Karpas-422 (cell line): ENCODE results near the gene SCUBE1. TPM values are rescaled to one million over a fixed set of nuclear protein-coding genes. Genes with fewer than 3 reads are reported as not detected.

Experiments
- DNase-seq: peaks from one replicate; pipeline ENCODE4 v3.0.0-alpha.2; 2015
- H2AFZ ChIP-seq: fragments of 200-600 bp; sonication (generic); 2 replicates; pipeline ENCODE4 v1.6.1; 2014; ENCODE audit warnings: antibody characterized with exemption, low read length, mixed read lengths
- H3K27ac ChIP-seq: fragments of 200-600 bp; sonication (generic); 2 replicates; pipeline ENCODE4 v1.5.1; 2014; ENCODE audit warnings: mild to moderate bottlenecking, low read length, moderate library complexity
- H3K27me3 ChIP-seq: fragments of 200-600 bp; sonication (generic); 2 replicates; pipeline ENCODE4 v1.6.1; 2014; ENCODE audit warnings: low read length, mixed read lengths
- H3K36me3 ChIP-seq: fragments of 200-600 bp; sonication (generic); 2 replicates; pipeline ENCODE4 v1.6.1; 2014; ENCODE audit warnings: low read length, mixed read lengths; ENCODE audit not compliant: insufficient read depth
- H3K4me1 ChIP-seq: fragments of 200-600 bp; sonication (generic); 2 replicates; pipeline ENCODE4 v1.6.1; 2014; ENCODE audit warnings: mild to moderate bottlenecking, low read length, mixed read lengths
- H3K4me2 ChIP-seq: fragments of 200-600 bp; sonication (generic); 2 replicates; pipeline ENCODE4 v1.6.1; 2014; ENCODE audit warnings: low read length, low read depth, mild to moderate bottlenecking; ENCODE audit not compliant: poor library complexity, severe bottlenecking
- H3K4me3 ChIP-seq: fragments of 200-600 bp; sonication (generic); 2 replicates; pipeline ENCODE4 v1.5.1; 2014; ENCODE audit warnings: mild to moderate bottlenecking, antibody characterized with exemption, low read length, mixed read lengths
- H3K79me2 ChIP-seq: fragments of 200-600 bp; sonication (generic); 2 replicates; pipeline ENCODE4 v1.6.1; 2014; ENCODE audit warnings: mild to moderate bottlenecking, low read length, mixed read lengths
- H3K9ac ChIP-seq: fragments of 200-600 bp; sonication (generic); 2 replicates; pipeline ENCODE4 v1.6.0; 2014; ENCODE audit warnings: low read length
- H3K9me2 ChIP-seq: fragments of 200-600 bp; sonication (generic), shearing (Covaris generic); replicated peaks from 2 replicates; pipeline ENCODE4 v1.6.0; 2014; ENCODE audit warnings: mild to moderate bottlenecking, low read length, moderate library complexity; ENCODE audit not compliant: insufficient read depth
- H3K9me3 ChIP-seq: fragments of 300-700, 200-600 bp; sonication (generic); 2 replicates; pipeline ENCODE4 v1.6.1; 2014; ENCODE audit warnings: low read length, mixed read lengths
- H4K20me1 ChIP-seq: fragments of 200-600 bp; sonication (generic); 2 replicates; pipeline ENCODE4 v1.6.1; 2014; ENCODE audit warnings: mild to moderate bottlenecking, antibody characterized with exemption, low read length, low read depth; ENCODE audit not compliant: insufficient read depth
- total RNA-seq: library from RNA; depleted of rRNA; stranded (reverse); fragments of >200 nt; shearing (Covaris generic); gene quantifications from 2 replicates; pipeline ENCODE4 v1.2.3, GENCODE V29; 2014; ENCODE audit warnings: low replicate concordance

The SCUBE1 gene
- total RNA-seq, 1 experiment from 2014 or later, result not detected

GRCh38 chr22:43274595-43275240 is 68.5 kb downstream of the SCUBE1 start:
- no peak overlapping the region for H3K4me2 ChIP-seq
- H3K4me3 ChIP-seq, result no peak overlapping the region
- H3K9me2 ChIP-seq, result no peaks in the 10 kb centered on the region
- no peak overlapping the region for H3K9ac ChIP-seq
- no peak overlapping the region for H2AFZ ChIP-seq
- H3K79me2 ChIP-seq, result no peaks in the 10 kb centered on the region
- no peaks in the 10 kb centered on the region for H3K27me3 ChIP-seq
- no peaks in the 10 kb centered on the region for H3K4me1 ChIP-seq
- no peaks in the 10 kb centered on the region for H3K36me3 ChIP-seq
- H3K27ac ChIP-seq, result no peak overlapping the region
- no peaks in the 10 kb centered on the region for H3K9me3 ChIP-seq
- no peaks in the 10 kb centered on the region for H4K20me1 ChIP-seq
- no peak for DNase-seq

GRCh38 chr22:43273902-43274484 is 69.2 kb downstream of the SCUBE1 start:
- Histone ChIP-seq H3K4me1 (no peaks in the 10 kb centered on the region), H3K4me3 (no peak overlapping the region), H3K9me3 (no peaks in the 10 kb centered on the region), H3K9ac (no peak overlapping the region), H3K27ac (no peak overlapping the region), H2AFZ (no peak overlapping the region), H3K36me3 (no peaks in the 10 kb centered on the region), H3K9me2 (no peaks in the 10 kb centered on the region), H3K27me3 (no peaks in the 10 kb centered on the region), H4K20me1 (no peaks in the 10 kb centered on the region), H3K79me2 (no peaks in the 10 kb centered on the region), H3K4me2 (no peak overlapping the region)
- peak; percentile 76 for DNase-seq

DNA sequence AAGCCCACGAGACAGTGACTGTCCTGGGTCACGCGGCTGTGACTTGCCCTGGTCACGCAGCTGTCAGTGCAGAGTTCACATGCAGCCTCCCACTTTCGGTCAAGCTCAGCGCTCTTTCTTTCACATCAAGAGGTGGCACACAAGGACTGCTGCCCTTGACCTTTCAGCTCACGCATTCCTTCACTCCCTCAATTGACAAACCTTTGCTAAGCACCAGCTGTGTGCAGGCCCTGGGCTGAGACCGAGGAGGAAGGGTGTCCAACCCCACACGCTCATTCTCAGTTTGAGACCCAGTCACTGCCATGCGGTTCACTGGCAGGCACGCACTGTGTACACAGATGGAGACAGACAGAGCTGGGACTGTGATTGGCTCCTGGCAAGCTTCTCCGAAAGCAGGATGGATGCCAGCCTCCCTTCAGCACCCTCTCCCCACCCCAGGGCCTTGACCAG is 70.3 kb downstream of the SCUBE1 start:
- Histone ChIP-seq H3K27me3 (no peaks in the 10 kb centered on the region), H3K36me3 (no peaks in the 10 kb centered on the region), H3K9me2 (no peaks in the 10 kb centered on the region), H3K79me2 (no peaks in the 10 kb centered on the region), H3K4me2 (no peak overlapping the region), H3K9me3 (no peaks in the 10 kb centered on the region), H3K27ac (no peak overlapping the region), H3K4me3 (no peak overlapping the region), H4K20me1 (no peaks in the 10 kb centered on the region), H3K9ac (no peak overlapping the region), H3K4me1 (no peaks in the 10 kb centered on the region), H2AFZ (no peak overlapping the region)
- no peak for DNase-seq

DNA sequence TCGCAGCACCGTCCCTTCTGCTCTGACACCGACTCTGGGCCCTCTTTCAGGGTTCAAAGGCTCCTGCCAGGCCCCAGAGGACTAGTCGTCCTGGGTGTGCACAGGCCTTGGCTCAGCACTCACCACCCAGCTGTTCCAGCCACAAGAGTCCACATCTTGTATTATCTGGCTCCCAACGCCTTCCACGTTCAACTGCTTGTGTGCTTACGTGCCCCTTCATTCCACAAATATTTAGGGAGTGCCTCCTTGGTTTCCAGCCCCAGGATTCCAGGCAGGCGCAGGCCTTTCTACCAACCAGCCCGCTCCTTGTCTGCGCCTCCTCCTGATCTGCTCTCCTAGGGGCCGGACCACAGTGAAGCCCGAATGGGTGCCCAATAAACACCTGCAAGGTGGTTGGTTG is 70.9 kb downstream of the SCUBE1 start:
- Histone ChIP-seq H3K9ac (no peak overlapping the region), H3K4me3 (no peak overlapping the region), H3K9me3 (no peaks in the 10 kb centered on the region), H3K79me2 (no peaks in the 10 kb centered on the region), H2AFZ (no peak overlapping the region), H3K4me2 (no peak overlapping the region), H4K20me1 (no peaks in the 10 kb centered on the region), H3K9me2 (no peaks in the 10 kb centered on the region), H3K27ac (no peak overlapping the region), H3K27me3 (no peaks in the 10 kb centered on the region), H3K4me1 (no peaks in the 10 kb centered on the region), H3K36me3 (no peaks in the 10 kb centered on the region)
- no peak for DNase-seq

DNA sequence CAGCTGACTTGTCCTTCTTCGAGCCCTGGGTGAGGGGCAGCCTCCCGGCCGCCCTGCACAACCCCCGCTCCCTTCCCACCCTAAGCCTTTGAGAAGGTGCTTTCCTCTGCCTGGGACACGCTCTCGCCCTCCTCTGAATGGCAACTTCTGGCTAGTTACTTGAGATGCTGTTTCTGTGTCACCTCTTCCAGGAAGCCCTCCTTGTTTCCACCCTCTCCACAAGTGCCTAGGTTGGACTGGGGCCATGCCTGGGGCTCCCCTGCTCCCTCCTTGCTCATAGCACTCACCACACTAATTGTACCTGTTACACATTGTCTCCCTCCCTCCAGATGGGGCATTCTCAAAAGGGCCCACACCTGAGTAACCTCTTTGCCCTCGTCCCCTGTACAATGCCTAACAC is 72.2 kb downstream of the SCUBE1 start:
- no peaks in the 10 kb centered on the region for H3K36me3 ChIP-seq
- H4K20me1 ChIP-seq, result no peaks in the 10 kb centered on the region
- no peak overlapping the region for H3K4me2 ChIP-seq
- H3K9ac ChIP-seq, result no peak overlapping the region
- H3K27me3 ChIP-seq, result no peaks in the 10 kb centered on the region
- H3K4me3 ChIP-seq, result no peak overlapping the region
- no peak overlapping the region for H3K27ac ChIP-seq
- H3K9me2 ChIP-seq, result no peaks in the 10 kb centered on the region
- H3K79me2 ChIP-seq, result no peaks in the 10 kb centered on the region
- H2AFZ ChIP-seq, result no peak overlapping the region
- H3K4me1 ChIP-seq, result no peaks in the 10 kb centered on the region
- no peak for DNase-seq
- no peaks in the 10 kb centered on the region for H3K9me3 ChIP-seq

- H3K36me3 ChIP-seq, result no peaks in the 10 kb centered on the region
- H3K9ac ChIP-seq, result no peak overlapping the region
- no peaks in the 10 kb centered on the region for H3K9me3 ChIP-seq
- H4K20me1 ChIP-seq, result no peaks in the 10 kb centered on the region
- H3K4me3 ChIP-seq, result no peak overlapping the region
- H3K27me3 ChIP-seq, result no peaks in the 10 kb centered on the region
- no peak overlapping the region for H3K4me2 ChIP-seq
- H3K4me1 ChIP-seq, result no peaks in the 10 kb centered on the region
- DNase-seq, result peak; percentile 43
- H3K27ac ChIP-seq, result no peak overlapping the region
- H2AFZ ChIP-seq, result no peak overlapping the region
- H3K9me2 ChIP-seq, result no peaks in the 10 kb centered on the region
- no peaks in the 10 kb centered on the region for H3K79me2 ChIP-seq
These were observed 72.8 kb downstream of the SCUBE1 start for GRCh38 chr22:43270314-43270908.

DNA sequence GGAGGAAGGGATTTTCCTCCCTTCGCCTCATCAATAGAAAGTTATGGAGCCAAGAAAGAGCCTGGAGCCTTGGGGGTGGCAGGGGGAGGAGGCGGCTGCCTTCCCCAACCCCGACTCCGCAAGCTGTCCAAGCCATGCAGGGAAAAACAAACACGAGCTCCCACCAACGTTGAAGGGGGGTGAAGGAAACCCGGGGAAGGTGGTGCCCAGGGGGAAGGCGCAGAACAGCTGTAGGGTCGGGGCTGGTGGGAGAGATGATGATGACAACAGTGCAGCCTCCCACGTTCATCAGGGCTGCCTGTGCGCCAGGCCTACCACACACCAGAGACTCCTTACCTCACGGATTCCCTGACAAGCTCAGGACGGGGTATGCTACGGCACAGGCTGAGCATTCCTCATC is 73.5 kb downstream of the SCUBE1 start:
- Histone ChIP-seq H3K9me2 (no peaks in the 10 kb centered on the region), H2AFZ (no peak overlapping the region), H3K36me3 (no peaks in the 10 kb centered on the region), H3K4me2 (no peak overlapping the region), H3K4me1 (no peaks in the 10 kb centered on the region), H3K9me3 (no peaks in the 10 kb centered on the region), H3K9ac (no peak overlapping the region), H3K27ac (no peak overlapping the region), H3K27me3 (no peaks in the 10 kb centered on the region), H3K79me2 (no peaks in the 10 kb centered on the region), H3K4me3 (no peak overlapping the region), H4K20me1 (no peaks in the 10 kb centered on the region)
- no peak for DNase-seq

- H2AFZ ChIP-seq, result no peak overlapping the region
- H3K27me3 ChIP-seq, result no peaks in the 10 kb centered on the region
- H3K4me2 ChIP-seq, result no peak overlapping the region
- H4K20me1 ChIP-seq, result no peaks in the 10 kb centered on the region
- no peaks in the 10 kb centered on the region for H3K36me3 ChIP-seq
- no peak overlapping the region for H3K9ac ChIP-seq
- no peaks in the 10 kb centered on the region for H3K9me3 ChIP-seq
- no peak overlapping the region for H3K27ac ChIP-seq
- no peaks in the 10 kb centered on the region for H3K4me1 ChIP-seq
- DNase-seq, result no peak
- no peak overlapping the region for H3K4me3 ChIP-seq
- no peaks in the 10 kb centered on the region for H3K79me2 ChIP-seq
- H3K9me2 ChIP-seq, result no peaks in the 10 kb centered on the region
These were observed 73.9 kb downstream of the SCUBE1 start for GRCh38 chr22:43269246-43269645.
